HUES64 (cell line): ENCODE data around the gene CCSER1.
"Not testable (repeated sequence)": the region's sequence is repeated elsewhere in the genome, so short reads cannot be mapped to it uniquely, and the experiment has no call there.

Source experiments
- H3K27ac ChIP-seq: 2 replicates; pipeline ENCODE4 v1.7.0; 2013; ENCODE audit warnings: low read depth, low read length, inconsistent platforms
- H3K27me3 ChIP-seq: 2 replicates; pipeline ENCODE4 v1.6.1; 2013; ENCODE audit warnings: mild to moderate bottlenecking, low read length; ENCODE audit not compliant: insufficient read depth
- H3K36me3 ChIP-seq: 2 replicates; pipeline ENCODE4 v1.6.1; 2013; ENCODE audit warnings: mild to moderate bottlenecking, low read length; ENCODE audit not compliant: insufficient read depth
- H3K4me1 ChIP-seq: 2 replicates; pipeline ENCODE4 v1.6.1; 2013; ENCODE audit warnings: mild to moderate bottlenecking, low read length, moderate library complexity; ENCODE audit not compliant: insufficient read depth
- H3K4me3 ChIP-seq: 2 replicates; pipeline ENCODE4 v1.5.1; 2013; ENCODE audit warnings: mild to moderate bottlenecking, low read length, moderate library complexity
- H3K9ac ChIP-seq: 2 replicates; pipeline ENCODE4 v1.6.1; 2013; ENCODE audit warnings: mild to moderate bottlenecking, low read depth, low read length
- H3K9me3 ChIP-seq: 2 replicates; pipeline ENCODE4 v1.6.1; 2013; ENCODE audit warnings: low read depth, low read length; ENCODE audit not compliant: insufficient read depth
- WGBS: fragments of 150-250, 120-280 bp; methylation state at CpG from one replicate; pipeline ENCODE4 v1.1.7; 2013; ENCODE audit warnings: missing lambda C conversion rate; 5-methylcytosine and 5-hydroxymethylcytosine counted together

Gene CCSER1

DNA sequence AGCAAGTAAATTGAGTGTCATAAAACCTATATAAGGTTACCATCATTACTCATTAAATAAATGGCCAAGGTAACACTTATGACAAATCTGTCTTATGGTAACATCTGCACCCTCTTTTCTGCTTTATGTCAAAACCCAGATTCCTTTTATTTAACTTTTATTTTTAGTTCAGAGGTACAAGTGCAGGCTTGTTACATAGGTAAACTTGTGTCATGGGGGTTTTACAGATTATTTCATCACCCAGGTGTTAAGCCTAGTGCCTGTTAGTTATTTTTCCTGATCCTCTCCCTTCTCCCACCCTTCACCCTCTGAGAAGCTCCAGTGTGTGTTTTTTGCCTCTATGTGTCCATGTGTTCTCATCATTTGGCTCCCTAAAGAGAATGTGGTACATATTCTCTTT, 930.7 kb downstream of the CCSER1 start:
- H3K9ac ChIP-seq = no peak overlapping the region
- no peak overlapping the region for H3K27ac ChIP-seq

DNA sequence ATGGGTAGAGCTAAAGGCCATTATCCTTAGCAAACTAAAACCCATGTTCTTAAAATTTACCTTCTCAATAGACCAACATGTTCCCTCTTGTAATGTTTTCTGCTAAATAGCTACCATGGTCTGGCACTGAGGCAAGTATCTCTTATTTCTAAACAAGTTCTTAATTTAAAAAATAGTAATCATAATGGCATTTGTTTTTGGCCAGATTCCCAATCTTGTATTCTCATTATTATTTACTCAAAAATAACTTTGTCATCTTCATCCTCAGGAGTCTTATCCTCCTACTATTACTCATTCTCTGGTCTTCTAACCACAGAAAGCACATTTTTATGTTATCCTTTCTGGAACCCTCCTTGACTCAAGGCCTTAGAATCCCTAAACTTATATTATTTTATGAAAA, 931.2 kb downstream of the CCSER1 start:
- H3K27ac ChIP-seq = no peak overlapping the region
- H3K4me3 ChIP-seq = no peak overlapping the region
- no peak overlapping the region for H3K9ac ChIP-seq
- H3K36me3 ChIP-seq = no peaks in the 10 kb centered on the region
- H3K27me3 ChIP-seq = no peaks in the 10 kb centered on the region
- H3K4me1 ChIP-seq = peaks cover 4% of the 10 kb centered on the region; the same call in 1 of the 2 replicates
- peaks cover 2% of the 10 kb centered on the region; the same call in 1 of the 2 replicates for H3K9me3 ChIP-seq

More for the DNA sequence above, 930.7 kb downstream of the CCSER1 start:
- H3K36me3 ChIP-seq = no peaks in the 10 kb centered on the region
- H3K9me3 ChIP-seq = peaks cover 2% of the 10 kb centered on the region; the same call in 1 of the 2 replicates
- no peaks in the 10 kb centered on the region for H3K27me3 ChIP-seq
- H3K4me1 ChIP-seq = peaks cover 4% of the 10 kb centered on the region; the same call in 1 of the 2 replicates
- H3K4me3 ChIP-seq = no peak overlapping the region

DNA sequence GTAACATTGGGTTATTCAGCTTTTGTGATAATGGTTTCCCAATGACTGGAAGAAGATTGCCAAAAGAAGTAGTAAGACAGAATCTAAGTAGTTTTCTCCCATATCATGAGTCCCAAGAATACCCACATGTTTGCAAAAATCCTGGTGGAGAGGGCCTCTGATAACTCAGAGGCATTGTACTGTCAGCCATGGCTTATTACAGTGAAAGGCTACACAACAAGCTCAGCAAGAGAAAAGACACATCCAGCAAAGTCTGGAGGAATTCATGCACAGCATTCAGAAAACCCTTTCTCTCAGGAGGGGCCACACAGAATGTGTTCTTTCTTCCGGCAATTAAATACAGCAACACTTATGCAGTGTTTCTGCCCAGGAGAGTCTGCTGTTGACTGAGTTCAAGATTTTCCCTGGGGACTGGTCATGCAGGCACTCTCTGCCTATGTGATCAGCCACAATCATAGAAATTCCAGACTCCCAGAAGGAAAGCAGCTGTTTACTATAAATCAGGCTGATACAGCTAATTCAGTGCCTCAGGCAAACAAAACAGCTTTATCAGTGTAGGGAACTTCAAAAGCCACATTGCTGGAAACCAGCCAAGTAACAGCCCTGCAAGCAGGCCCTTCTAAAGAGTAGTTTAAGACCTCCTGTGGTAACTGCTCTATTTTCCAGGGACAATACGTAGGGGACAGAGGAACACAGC, 937.1 kb downstream of the CCSER1 start:
- 52% methylated on average over 2 of the region's 2 CpGs for WGBS
- H3K9ac ChIP-seq = peak overlapping the region; percentile 39; the same call in 1 of the 2 replicates
- no peaks in the 10 kb centered on the region for H3K36me3 ChIP-seq
- no peaks in the 10 kb centered on the region for H3K9me3 ChIP-seq
- peaks cover 30% of the 10 kb centered on the region for H3K4me1 ChIP-seq
- H3K4me3 ChIP-seq = no peak overlapping the region
- H3K27ac ChIP-seq = peak overlapping the region; percentile 67
- H3K27me3 ChIP-seq = no peaks in the 10 kb centered on the region

GRCh38 chr4:91065117-91065516, 937.9 kb downstream of the CCSER1 start:
- Histone ChIP-seq H3K4me1 (peaks cover 26% of the 10 kb centered on the region), H3K9ac (no peak overlapping the region), H3K4me3 (no peak overlapping the region), H3K36me3 (no peaks in the 10 kb centered on the region), H3K27ac (no peak overlapping the region), H3K9me3 (peaks cover under 1% of the 10 kb centered on the region; the same call in 1 of the 2 replicates), H3K27me3 (no peaks in the 10 kb centered on the region)
- 100% methylated on average over 1 of the region's 2 CpGs for WGBS

- H3K27ac ChIP-seq = no peak overlapping the region
- WGBS = 100% methylated on average over 1 of the region's 3 CpGs
Measured at GRCh38 chr4:91070736-91071135, 943.5 kb downstream of the CCSER1 start.

DNA sequence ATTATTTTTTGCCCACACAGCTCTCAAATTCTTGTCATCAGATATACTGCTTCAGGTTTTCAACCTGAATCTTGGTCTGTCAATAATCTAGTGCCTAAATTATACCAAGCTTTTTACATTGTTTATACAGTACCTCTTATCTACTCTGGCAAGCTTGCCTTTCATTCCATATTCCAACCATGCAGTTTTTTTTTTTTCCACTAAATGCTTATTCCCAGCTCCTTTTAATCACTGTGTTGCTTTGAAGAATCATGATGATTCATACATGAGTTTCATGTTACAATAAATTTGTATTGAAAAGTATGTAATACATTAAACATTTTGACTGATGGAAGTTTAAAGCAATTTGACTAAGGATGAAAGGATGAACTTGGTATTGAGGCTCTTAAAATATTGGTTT, 949.0 kb downstream of the CCSER1 start:
- peaks cover 23% of the 10 kb centered on the region; the same call in 1 of the 2 replicates for H3K9me3 ChIP-seq
- H3K27ac ChIP-seq = no peak overlapping the region
- no peak overlapping the region for H3K9ac ChIP-seq
- H3K36me3 ChIP-seq = no peaks in the 10 kb centered on the region
- no peaks in the 10 kb centered on the region for H3K4me1 ChIP-seq
- H3K4me3 ChIP-seq = no peak overlapping the region
- no peaks in the 10 kb centered on the region for H3K27me3 ChIP-seq

More at GRCh38 chr4:91070736-91071135, 943.5 kb downstream of the CCSER1 start:
- Histone ChIP-seq H3K4me1 (peaks cover 4% of the 10 kb centered on the region; the same call in 1 of the 2 replicates), H3K9me3 (peaks cover 8% of the 10 kb centered on the region; the same call in 1 of the 2 replicates), H3K4me3 (no peak overlapping the region), H3K27me3 (no peaks in the 10 kb centered on the region), H3K9ac (no peak overlapping the region), H3K36me3 (no peaks in the 10 kb centered on the region)

- Histone ChIP-seq H3K9ac (0 out of 2 replicates have a peak overlapping the region, but pooled peaks have one; percentile 24), H3K36me3 (no peaks in the 10 kb centered on the region), H3K4me1 (peaks cover 36% of the 10 kb centered on the region), H3K27me3 (no peaks in the 10 kb centered on the region), H3K4me3 (no peak overlapping the region), H3K9me3 (no peaks in the 10 kb centered on the region), H3K27ac (peak overlapping the region; percentile 63; the same call in 1 of the 2 replicates)
- WGBS = 37% methylated on average over 2 of the region's 2 CpGs
Measured at GRCh38 chr4:91085961-91086360, 958.8 kb downstream of the CCSER1 start.

GRCh38 chr4:91087743-91088142, 960.5 kb downstream of the CCSER1 start:
- no peaks in the 10 kb centered on the region for H3K36me3 ChIP-seq
- H3K27ac ChIP-seq = peak overlapping the region; percentile 11; the same call in 1 of the 2 replicates
- WGBS = 68% methylated on average over 1 of the region's 1 CpG
- peaks cover 36% of the 10 kb centered on the region for H3K4me1 ChIP-seq
- no peaks in the 10 kb centered on the region for H3K9me3 ChIP-seq
- no peak overlapping the region for H3K9ac ChIP-seq
- no peaks in the 10 kb centered on the region for H3K27me3 ChIP-seq
- no peak overlapping the region for H3K4me3 ChIP-seq

- 93% methylated on average over 2 of the region's 3 CpGs for WGBS
- no peaks in the 10 kb centered on the region for H3K36me3 ChIP-seq
- H3K4me1 ChIP-seq = peaks cover 36% of the 10 kb centered on the region
- no peak overlapping the region for H3K9ac ChIP-seq
- no peaks in the 10 kb centered on the region for H3K27me3 ChIP-seq
- H3K9me3 ChIP-seq = no peaks in the 10 kb centered on the region
- no peak overlapping the region for H3K27ac ChIP-seq
- H3K4me3 ChIP-seq = no peak overlapping the region
Measured at GRCh38 chr4:91089178-91089577, 962.0 kb downstream of the CCSER1 start.

GRCh38 chr4:91092398-91092980, 965.3 kb downstream of the CCSER1 start:
- WGBS = 82% methylated on average over 2 of the region's 2 CpGs
- Histone ChIP-seq H3K9me3 (peaks cover 18% of the 10 kb centered on the region), H3K4me1 (peaks cover 11% of the 10 kb centered on the region), H3K27ac (no peak overlapping the region), H3K4me3 (no peak overlapping the region), H3K36me3 (no peaks in the 10 kb centered on the region), H3K27me3 (no peaks in the 10 kb centered on the region), H3K9ac (no peak overlapping the region)

GRCh38 chr4:91094220-91094619, 967.0 kb downstream of the CCSER1 start:
- not testable (repeated sequence) for H3K9ac ChIP-seq, H3K4me1 ChIP-seq, H3K27me3 ChIP-seq, H3K36me3 ChIP-seq, H3K4me3 ChIP-seq, H3K27ac ChIP-seq
- WGBS = 98% methylated on average over 5 of the region's 5 CpGs
- peaks cover 18% of the 10 kb centered on the region for H3K9me3 ChIP-seq
